GM19455 (cell line): ENCODE measurements around the gene PRIMA1.
"Not testable (repeated sequence)": the region's sequence is repeated elsewhere in the genome, so short reads cannot be mapped to it uniquely, and the experiment has no call there.

Source experiments
- ATAC-seq: cut with Tn5 transposase; IDR thresholded peaks from one replicate; pipeline ENCODE4 v1.9.1; 2021; ENCODE audit not compliant: unreplicated experiment

The PRIMA1 gene, protein sequence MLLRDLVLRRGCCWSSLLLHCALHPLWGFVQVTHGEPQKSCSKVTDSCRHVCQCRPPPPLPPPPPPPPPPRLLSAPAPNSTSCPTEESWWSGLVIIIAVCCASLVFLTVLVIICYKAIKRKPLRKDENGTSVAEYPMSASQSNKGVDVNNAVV

GRCh38 chr14:93788293-93788542 is at the start of gene PRIMA1:
Gene PRIMA1 (minus strand): TSS chr14:93788485. CDS start chr14:93787718, 767 bp downstream.
- ATAC-seq, result no peak

- ATAC-seq, result no peak
These were observed 46.5 kb upstream of the PRIMA1 start for GRCh38 chr14:93834699-93835371.

DNA sequence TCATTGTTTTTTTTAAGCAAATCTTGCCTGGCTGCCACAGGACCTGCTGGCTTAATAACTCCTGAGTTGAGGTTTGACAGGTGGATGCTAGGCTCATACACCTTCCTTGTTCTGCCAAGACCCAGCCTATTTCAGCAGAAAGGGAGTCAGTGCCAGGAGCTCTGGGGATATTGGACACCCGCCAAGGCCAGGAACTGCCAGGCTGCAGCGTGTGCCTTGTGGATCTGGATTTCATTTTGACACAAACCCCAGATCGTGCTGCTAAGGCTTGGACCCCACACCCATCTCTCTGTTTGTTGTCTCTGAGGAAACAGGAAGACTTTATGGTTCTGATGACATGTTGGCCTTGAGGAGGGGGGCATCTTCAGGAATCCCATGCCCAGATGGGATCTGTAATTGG is 44.4 kb upstream of the PRIMA1 start:
- no peak for ATAC-seq

DNA sequence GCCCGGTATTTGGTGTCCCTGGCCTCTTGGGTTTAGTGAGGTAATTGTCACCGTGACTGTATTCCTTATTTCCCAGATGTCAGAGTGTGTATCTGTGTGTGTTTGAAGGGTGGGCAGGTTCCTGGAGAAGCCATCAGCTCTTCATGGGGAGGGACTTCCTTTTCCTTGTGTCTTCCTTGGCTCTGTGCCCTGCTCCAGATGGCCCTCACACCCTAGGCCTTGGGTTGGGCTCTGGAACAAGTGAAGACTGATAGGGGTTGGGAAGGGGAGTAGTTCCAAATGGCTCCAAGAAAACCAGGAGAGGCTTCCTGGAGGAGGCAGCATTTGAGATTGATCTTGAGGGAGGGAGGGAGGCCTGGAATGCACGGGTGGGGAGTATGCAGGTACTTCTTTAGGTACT is 43.8 kb upstream of the PRIMA1 start:
- no peak for ATAC-seq

DNA sequence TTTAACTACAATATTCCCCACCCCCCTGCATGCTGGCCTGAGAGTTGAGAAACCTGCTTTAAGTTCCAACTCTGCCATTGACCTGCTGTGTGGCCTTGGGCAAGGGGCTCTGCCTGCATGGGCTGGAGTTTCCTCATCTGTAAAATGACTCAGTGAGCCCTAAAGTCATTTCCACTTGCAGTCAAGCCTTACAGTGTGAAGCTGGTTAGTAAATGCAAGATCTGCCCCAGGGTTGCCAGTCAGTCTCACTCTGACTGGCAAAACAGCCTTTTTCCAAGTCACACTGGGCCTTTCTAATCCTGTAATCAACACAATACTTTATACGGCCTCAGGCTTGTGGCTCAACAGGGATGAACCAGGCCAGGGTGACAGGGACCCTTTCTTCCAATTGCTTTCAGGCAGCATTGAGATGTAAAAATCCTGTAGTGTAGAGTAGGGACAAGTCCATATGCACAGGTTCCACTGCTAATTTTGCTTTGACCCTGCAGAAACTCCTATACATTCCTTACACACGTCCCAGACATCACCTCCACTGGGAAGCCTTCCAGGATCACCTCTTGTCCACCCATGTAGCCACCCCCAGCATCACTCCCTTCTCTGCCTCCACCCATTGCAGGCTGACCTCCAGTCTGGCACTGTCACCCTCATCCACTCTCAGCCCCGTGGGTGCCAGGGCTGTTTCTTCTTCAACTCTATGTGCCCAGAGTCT is 42.6 kb upstream of the PRIMA1 start:
- ATAC-seq, result no peak

DNA sequence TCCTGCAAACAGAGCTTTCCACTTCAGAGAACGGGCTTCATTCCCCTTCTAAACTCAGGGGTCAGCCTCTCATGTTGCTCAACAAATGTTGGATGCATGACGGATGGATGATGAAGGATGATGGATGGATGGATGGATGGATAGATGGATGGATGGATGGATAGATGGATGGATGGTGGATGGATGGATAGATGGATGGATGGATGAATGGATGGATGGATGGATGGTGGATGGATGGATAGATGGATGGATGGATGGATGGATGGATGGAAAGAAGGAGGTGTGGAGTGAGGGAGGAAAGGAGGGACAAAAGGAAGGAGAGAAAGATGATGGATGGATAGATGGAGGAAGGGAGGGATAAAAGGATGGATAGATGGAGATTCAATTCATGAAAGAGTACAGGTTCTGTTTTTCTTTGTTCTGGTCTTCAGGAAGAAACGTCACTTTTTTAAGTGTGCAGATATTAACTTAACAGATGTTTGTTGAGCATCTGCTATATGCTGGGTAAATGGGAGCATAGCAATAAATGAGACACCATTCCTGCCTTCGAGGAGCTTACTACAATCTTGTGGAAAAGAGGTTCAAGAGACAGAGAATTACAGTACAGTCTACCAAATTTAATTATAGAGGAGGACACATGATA is 41.7 kb upstream of the PRIMA1 start:
- ATAC-seq, result no peak

GRCh38 chr14:93825235-93825553 is 36.9 kb upstream of the PRIMA1 start:
- ATAC-seq, result no peak

DNA sequence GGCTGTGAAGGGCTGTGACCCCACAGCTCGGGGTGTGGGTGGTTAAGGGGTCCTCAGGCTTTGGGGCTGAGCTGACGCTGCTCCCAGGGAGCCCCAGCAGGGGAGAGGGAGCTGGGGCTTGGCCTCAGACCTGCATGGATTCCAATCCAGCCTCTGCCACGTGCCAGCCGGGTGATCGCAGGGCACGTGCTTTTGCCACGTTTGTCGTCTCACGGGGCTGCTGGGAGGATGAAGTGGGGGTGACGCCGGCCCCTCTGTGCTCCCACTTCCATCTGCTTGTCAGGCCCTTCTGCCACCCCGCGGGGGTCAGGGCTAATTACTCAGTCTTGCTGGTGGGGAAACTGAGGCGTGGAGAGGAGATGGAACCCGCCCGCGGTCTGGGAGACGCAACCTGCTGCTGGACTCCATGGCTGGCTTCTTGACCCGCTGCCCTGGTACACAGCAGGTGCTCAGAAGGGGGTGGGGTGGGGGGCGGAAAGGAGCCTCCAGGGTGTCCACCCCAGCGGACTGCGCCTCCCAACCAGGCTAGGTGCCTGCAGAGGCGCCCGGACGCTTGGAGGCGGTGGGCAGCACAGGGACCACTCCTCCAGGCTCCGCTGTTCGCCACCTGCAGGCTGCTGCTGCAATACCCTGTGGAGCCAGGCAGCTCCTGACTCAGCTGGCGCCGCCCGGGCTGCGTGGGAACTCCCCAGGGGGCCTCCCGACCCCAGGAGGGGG is 36.4 kb upstream of the PRIMA1 start:
- ATAC-seq, result no peak

DNA sequence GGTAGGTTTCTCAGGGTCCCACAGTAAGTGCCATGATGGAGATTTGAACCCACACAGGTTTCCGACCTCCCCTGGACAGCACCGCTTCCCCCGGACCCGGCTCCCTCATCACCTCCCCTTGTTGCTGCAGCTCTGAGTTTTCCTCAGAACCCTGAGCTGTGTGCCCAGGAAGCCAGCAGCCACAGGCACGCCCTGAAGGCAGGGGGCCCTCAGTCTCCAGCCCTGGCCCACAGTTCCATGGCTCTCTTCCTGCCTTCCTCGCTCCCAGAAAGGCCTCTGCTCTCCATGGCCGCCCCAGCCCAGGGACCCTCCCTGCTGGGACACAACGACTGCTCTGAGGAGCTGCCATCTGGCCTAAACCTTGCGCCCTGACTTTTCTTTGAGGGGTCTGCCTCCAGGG is 35.8 kb upstream of the PRIMA1 start:
- no peak for ATAC-seq

DNA sequence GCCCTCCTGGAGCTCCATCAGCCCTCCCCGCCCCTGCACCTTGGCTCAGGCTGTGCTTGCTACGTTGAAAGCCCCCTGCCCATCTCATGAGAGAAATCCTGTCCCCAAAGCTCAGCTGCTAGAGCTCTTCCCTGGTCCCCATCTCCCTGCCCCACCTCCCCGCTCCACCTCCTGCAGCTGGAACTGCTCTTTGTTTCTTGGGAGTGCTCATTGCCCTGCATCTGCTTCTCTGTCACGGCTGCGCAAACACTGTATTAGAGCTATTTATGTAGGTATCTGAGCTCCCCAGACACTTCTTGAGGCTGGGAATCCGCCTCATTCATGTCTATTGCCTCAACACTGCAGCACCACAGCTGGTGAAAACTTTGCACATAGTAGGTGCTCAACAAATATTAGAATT is 32.8 kb upstream of the PRIMA1 start:
- no peak for ATAC-seq

GRCh38 chr14:93818857-93819256 is 30.6 kb upstream of the PRIMA1 start:
- no peak for ATAC-seq

- no peak for ATAC-seq
These were observed 23.4 kb upstream of the PRIMA1 start for GRCh38 chr14:93811676-93812075.

DNA sequence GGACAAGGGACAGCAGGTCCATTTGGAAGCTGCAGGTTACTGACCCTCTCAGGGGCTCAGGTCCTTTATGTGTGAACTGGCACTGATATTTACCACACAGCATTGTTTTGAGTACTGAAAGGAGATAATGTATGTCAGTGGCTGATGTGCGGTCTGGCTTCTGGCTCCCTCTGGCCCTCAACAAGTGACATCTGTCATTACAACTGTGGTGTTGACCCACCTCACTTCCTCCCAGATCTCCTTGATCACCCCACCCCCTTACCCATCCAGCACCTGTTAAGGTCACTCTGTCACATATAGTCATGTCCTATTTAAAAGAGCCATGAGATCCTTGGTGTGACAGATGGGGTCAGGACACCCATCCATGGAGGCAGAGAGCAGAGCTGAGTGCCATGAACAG is 22.7 kb upstream of the PRIMA1 start:
- no peak for ATAC-seq

GRCh38 chr14:93809491-93810420 is 21.5 kb upstream of the PRIMA1 start:
- ATAC-seq, result not testable (repeated sequence)

DNA sequence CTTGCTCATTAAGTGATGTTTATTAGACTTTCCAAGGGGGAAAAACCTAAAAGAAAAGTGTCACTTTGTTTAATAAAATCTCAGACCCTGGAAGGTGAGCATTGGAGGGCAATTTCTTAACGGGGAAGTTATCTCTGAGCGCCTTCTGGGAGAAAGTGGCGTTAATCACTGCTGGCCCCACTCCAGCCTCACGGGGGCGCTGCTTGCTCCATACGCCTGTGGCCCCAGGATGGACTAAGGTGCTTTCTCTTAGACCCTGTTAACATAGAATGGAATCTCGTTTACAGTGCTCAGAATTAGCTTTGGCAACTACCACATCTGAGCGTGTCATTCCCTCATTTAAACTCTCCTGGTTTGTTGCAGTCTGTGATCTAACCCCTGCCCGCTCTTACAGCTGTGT is 16.4 kb upstream of the PRIMA1 start:
- no peak for ATAC-seq

DNA sequence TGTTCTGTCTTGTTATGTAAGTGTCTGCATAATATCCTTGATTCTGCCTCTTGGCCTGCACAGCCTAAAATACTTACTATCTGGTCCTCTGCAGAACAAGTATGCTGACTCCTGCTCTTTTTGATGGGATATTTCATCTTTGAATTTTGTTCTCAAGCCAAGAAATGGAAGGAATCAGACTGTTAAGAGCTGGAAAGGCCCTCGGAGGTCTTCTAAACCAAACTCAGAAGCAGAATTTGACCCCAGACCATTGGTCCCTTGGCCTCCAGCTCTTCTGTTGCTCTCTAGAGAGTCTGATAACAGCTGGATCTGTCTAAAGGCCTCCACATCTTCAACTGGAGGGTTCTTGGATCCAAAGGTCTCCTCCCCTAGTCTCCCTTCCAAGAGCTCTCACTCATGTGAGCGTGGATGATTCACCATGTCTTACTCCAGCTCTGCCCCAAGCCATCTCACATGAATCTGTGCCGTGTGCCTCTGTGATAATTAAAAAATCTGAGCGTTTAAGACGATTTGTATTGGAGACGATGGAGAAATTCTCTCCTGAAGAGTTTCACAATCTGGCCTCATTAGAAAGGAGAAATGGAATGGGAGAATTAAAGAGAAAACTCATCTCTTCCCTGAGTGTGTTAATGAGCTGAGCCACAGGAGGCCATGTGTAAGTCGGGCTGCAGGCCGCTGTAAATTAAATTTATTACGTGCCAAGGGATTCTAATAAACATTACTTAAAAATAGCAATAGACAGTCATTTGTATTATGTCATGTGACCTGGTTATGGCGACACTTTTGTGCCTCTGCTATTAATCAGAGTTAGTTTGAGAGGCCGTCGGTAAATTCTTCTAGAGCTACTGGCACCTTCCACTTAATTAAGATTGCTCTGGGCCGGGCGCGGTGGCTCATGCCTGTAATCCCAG is 15.4 kb upstream of the PRIMA1 start:
- ATAC-seq, result no peak

GRCh38 chr14:93799989-93800921 is 12.0 kb upstream of the PRIMA1 start:
- no peak for ATAC-seq

- no peak for ATAC-seq
These were observed 11.3 kb upstream of the PRIMA1 start for GRCh38 chr14:93799617-93799988.

- ATAC-seq, result no peak
These were observed 9.3 kb upstream of the PRIMA1 start for GRCh38 chr14:93797536-93797935.
